GM18520 (cell line): Measurements from ENCODE around the gene SNRK.

Experiments
- ATAC-seq: cut with Tn5 transposase; IDR thresholded peaks from one replicate; pipeline ENCODE4 v1.9.1; 2021; ENCODE audit not compliant: unreplicated experiment

The SNRK gene

DNA sequence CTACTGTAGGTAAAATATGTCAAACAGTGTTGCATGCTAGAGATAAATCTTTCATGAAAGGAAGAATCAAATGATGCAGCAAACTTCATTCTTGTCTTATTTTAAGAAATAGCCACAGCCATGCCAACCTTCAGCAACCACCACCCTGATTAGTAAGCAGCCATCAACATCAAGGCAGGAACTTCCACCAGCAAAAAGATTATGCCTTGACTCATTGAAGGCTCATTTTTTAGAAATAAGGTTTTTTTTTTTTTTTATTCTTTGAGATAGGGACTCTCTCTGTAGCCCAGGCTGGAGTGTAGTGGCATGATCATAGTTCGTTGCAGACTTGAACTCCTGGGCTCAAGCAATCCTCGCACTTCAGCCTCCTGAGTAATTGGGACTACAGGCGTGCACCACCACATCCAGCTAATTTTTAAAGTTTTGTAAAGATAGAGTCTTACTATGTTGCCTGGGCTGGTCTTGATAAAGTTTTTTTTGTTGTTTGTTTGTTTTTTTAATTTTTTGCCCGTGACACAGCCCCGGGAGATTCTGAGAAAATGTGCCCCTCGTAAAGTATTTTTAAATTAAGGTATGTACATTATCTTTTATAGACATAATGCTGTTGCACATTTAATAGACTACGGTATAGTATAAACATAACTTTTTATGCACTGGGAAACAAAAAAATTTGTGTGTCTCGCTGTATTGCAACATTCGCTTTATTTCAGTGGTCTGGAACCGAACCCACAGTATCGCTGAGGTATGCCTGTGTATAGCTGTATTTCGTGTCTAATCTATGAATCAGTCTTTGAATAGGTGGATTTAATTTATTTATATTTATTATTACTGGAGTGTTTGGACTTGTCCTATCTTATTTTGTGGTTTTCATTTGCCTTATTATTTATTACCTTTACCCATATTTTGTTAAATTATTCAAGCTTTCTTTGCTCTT lies 23.3 kb downstream of the SNRK start:
- no peak for ATAC-seq

DNA sequence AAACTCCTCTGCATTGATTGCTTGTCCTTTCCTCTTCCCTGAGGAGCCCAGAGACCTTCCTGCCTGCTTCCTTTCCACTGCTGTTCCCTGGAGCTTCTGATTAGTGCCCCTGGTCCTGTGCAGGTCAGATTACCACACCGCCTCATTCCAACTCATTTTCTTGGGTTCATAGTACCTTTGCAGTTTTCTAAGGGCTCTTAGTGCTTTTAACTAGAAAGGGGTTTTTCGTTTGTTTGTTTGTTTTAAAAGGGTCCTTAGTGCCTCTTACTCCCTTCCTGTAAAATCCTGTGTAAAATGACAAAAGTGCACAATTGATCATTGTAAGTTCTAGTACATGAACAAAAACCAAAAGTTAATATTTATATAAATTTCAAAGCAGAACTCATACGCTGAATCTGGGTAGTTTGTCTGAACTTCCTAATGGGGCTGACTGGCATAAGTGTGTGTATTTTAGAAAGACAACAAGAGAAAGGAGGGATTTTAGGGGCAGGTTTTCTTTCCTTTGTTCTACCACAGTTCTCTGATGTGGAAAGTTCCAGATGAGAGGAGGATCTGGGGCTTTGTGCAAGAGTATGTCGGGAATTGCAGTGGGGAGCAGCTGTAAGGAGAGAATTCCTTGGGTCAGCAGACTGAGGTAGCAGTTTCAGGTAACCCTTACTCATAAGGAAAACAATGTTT lies 30.6 kb downstream of the SNRK start:
- ATAC-seq, result no peak

- ATAC-seq, result no peak
These were observed 31.3 kb downstream of the SNRK start for GRCh38 chr3:43317461-43318316.

DNA sequence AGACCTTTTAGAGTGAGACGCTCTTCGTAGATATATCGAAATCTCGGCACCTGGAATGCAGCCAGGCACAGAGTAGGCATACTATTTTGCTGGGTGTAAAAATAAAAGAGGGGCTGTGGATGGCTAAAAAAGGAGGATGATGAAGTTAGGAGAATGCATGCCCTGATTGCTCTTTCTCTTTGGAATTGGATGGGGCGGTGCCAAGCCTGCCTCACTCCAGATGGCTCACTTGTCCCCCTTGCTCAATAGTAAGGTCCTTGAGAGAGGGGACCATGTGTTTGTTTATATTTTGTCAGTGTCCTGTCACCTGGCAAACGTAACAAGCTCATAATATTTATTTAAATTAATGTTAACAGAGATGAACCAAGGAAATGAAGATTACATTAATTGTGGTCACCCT lies 33.0 kb downstream of the SNRK start:
- no peak for ATAC-seq

DNA sequence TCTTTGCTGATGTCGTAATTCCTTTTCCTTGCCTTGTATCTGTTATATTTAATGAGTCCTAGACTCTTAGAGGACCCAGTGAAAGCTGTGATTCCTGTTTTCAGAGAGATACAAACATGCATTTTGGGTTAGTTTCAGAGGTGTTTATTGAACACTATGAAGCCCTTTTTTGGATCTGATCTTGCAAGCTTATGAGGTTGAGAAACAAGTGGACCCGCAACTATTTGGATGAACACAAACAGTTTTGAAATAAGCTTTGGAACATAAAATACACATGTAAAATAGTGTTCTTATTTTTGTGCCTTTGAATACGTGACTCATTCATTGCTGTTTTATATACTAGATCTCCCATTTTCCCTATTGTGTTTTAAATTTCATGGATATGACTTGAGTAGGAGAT lies 33.5 kb downstream of the SNRK start:
- ATAC-seq, result no peak

DNA sequence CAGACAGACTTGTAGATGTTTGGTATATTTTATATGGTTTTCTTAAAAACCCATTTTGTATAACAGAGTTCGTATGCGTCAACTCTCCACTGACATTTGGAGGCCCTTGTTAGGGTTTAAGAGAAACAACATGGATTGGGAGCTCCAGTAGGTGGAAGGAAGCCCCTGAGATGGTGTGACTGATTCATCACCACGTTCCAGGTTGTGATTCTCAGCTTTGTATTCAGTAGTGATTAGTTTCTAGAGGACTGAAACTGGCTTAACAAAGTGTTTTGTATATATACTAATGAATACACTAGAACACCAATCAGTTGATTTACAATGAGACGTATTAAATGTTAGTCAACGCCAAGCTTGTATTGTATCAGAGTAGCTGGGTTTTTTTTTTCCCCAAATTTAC lies 33.9 kb downstream of the SNRK start:
- no peak for ATAC-seq

DNA sequence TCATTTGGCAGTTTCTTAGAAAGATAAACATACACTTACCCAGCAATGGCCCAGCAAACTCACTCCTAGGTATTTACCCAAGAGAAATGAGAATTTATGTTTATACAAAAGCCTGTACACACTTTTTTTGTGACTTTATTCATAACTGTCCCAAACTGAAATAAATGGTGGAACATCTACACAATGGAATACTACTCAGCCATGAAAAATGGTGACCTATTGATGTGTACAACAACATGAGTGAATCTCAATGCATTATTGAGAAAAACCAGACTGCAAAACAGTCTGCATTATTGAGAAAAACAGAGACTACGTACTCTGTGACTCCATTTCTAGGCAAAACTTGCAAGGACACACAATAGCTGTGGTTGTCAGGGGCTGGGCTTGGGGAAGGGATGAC lies 37.2 kb downstream of the SNRK start:
- no peak for ATAC-seq

DNA sequence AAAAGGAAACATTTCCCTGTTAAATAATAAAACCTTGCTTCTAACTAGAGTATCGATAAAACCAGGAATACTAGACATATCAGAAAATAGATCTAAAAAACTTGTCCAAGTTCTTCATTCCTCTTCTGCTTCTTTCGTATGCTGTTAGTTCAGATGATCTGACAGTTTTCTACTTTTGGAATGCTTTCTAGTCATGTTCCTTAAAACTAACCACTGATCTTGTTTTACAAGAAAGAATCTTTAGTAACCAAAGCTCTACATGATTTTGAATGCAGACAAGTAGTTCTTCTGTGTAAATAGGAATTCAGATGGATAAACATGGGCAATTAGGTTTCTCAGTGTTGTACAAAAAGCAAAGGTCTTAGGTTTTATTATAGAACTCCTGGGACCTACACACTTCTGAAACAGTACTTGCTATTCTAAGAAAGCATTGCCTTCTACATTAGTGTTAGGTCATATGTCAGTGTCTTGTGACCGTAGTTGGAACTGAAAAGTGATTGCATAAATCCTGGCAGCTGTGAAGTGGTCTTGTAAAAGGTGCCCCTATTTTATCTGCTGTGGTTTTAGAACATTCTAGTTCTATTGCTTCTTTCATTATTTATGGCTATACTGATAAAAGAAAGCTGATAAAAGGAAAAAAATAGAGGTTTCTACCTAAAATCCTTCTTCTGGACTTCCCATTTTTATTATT lies 40.7 kb downstream of the SNRK start:
- ATAC-seq, result no peak

- no peak for ATAC-seq
These were observed 41.2 kb downstream of the SNRK start for GRCh38 chr3:43327582-43327979.

- no peak for ATAC-seq
These were observed 42.3 kb downstream of the SNRK start for GRCh38 chr3:43328653-43329052.

DNA sequence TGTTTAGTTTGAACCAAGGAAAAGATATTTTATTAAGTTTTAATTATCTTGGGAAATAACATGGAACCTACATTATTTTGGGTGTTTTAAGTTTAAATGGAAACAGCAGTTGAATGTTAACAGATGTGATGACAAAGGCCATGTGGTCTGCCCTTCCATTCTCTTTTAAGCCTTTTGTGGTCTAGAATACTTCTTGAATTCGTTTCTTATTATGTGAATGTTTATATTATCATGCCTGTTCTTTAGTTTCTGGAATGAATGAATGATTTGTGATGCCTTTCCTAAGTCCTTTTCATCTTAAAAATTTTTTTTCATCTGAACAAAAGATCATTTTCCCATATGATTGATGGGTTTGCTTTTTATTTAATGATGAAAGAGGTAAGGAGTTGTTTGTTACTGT lies 44.6 kb downstream of the SNRK start:
- no peak for ATAC-seq

- ATAC-seq, result no peak
These were observed 45.0 kb downstream of the SNRK start for GRCh38 chr3:43331381-43331780.

- ATAC-seq, result no peak
These were observed 48.6 kb downstream of the SNRK start for GRCh38 chr3:43334976-43335375.

DNA sequence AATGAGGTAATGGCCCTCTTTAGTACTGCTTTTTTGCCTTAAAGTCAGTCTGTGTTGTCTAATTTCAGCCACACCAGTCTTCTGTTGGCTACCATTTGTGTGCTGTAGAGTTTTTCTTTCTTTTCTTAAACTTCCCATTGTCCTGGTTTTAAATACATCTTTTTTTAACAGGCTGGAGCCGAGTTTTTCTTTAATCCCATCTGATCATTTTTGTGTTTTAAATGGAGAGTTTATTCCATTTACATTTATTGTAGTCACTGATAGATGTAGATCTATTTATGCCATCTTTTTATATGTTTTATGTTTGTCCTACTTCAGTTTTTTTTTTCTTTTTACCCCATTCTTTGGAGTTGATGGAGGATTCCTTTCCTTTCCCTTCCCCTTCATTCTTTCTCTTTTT lies 49.5 kb downstream of the SNRK start:
- ATAC-seq, result no peak

DNA sequence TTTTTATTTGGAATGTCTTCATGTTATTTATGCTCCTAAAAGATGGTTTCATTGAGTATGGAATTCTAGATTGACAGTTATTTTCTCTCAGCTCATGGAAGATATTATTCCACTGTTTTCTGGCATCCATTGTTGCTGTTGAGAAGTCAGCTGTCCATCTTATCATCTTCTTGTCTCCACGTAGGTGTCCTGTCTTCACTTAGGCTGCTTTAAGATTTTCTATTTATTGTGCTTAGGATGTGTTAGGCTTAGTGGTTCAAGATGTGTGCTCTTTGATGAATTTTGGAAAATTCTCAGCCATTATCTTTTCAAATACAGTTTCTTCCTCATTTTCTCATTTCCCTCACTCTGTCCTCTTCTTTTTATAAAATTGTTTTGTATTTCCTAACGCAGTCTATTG lies 52.0 kb downstream of the SNRK start:
- ATAC-seq, result no peak

DNA sequence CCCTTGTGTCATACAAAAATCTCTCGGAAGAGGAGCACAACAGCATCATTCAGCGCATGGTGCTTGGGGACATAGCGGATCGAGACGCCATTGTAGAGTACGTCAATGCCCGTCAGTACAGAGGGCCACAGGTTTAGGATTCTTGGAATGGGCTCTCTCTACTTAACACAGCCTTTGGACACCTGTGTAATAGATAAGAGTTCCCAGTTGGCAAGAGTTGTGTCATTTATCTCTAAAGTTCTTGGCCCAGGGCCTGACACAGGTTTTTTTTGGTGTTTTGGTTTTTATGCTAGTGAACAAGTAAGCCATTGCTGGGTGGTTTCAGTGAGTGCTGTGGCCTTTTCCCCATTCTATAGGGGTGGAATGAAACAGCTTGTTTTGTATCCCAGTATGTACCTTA lies 54.1 kb downstream of the SNRK start:
- ATAC-seq, result no peak

- no peak for ATAC-seq
These were observed 55.4 kb downstream of the SNRK start for GRCh38 chr3:43341788-43342187.

DNA sequence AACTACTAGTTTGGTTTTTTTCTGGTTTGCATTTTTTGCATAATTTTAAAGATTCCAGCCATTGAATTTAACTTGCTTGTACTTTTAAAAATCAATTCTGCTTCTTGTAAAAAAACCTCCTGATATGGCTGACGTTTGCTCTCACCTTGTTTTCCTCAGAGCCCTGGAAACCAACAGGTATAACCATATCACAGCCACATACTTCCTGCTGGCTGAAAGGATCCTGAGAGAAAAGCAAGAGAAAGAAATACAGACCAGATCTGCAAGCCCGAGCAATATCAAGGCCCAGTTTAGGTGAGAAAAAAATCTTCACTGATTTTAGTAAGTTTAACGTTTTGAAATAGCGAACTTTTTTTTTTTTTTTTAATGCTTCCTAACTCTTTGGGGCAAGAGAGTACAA lies 56.8 kb downstream of the SNRK start:
- ATAC-seq, result no peak

DNA sequence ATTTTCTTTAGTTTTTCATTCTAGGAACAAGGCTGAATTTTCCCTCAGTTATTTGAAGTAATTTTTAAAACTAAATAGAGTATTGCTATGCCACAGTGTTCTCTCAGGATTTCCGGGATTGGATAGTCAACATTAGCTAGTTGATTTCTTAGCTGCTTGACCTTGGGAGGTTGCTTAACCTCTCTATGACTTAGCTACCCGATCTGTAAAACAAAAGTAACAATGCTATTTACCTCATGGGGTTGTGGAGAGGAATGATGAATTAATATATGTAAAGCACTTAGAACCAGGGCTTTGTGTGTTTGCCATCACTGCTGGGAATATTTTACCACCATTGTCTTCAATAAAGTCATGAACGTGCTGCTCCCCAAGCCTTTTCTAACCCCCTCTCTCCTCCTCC lies 57.5 kb downstream of the SNRK start:
- no peak for ATAC-seq

GRCh38 chr3:43344520-43344919 lies 58.2 kb downstream of the SNRK start:
- ATAC-seq, result no peak

GRCh38 chr3:43345246-43345645 lies 58.9 kb downstream of the SNRK start:
- ATAC-seq, result no peak
